Retina (tissue), 1 donor: ENCODE measurements around the gene TENM3.
A peak's percentile ranks its signal among the peaks of the same experiment; 100 is the strongest.

ENCODE experiments used
- DNase-seq: peaks from one replicate; pipeline ENCODE4 v3.0.0-alpha.2; 2016

TENM3 gene

GRCh38 chr4:182411391-182411790, 168.2 kb downstream of the TENM3 start:
- no peak for DNase-seq

DNA sequence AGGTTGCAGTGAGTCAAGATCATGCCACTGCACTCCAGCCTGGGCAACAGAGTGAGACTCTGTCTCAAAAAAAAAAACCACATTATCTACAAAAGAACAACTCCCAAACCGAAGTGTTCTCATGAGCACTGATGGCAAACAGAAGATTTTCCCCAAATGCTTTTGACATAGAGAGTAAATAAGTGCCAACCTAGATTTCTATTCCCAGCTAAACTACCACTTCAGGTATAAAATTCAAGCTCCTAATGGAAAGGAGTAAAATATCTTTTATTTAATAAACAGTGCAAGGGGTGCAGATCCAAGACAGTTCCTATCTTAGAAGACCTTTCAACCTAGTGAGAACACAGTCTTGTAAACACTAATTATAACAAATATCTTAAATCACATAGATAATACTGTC, 170.3 kb downstream of the TENM3 start:
- DNase-seq, result no peak

- DNase-seq, result no peak
Measured at GRCh38 chr4:182415116-182415515, 171.9 kb downstream of the TENM3 start.

DNA sequence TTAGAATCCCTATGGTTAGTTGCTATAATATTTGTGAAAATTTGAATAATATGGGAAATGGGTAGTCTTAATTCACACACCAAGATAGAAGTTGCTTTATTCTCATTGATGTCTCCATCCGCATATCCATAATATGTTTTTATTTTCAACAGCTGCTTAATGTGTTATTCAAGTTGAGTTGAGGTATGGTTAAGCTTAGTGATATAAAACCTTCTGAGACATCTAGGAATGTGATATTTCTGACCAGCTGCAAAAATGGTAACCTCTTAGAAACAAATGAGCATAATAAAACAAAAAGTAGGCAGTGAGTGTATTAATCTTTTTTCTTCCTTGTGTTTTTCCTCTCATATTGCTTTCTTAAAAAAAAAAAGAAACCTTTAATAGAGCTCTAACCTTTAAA, 172.9 kb downstream of the TENM3 start:
- DNase-seq, result no peak

GRCh38 chr4:182418054-182418734, 175.0 kb downstream of the TENM3 start:
- no peak for DNase-seq

- peak; percentile 28 for DNase-seq
Measured at GRCh38 chr4:182420189-182420588, 177.0 kb downstream of the TENM3 start.

DNA sequence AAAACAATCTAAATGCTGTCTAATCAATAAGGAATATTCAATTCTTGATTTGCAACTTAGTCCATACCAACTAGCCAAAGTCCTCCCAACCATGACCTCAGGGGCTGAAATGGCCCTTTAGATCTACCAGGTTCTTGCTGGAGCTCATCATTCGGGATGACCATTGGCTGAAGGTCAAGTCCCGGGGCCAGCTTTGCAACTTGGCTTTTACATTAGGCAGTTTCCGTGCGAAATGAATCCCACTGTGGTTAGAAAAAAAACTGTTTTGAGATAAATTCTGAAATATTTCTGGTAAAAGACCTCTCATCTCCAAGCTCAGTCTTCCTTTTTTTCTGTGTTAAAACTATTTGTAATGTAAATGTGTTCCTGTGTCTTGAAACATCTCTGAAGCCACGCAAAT, 178.6 kb downstream of the TENM3 start:
- no peak for DNase-seq

- no peak for DNase-seq
Measured at GRCh38 chr4:182425302-182425701, 182.1 kb downstream of the TENM3 start.

GRCh38 chr4:182426901-182427300, 183.7 kb downstream of the TENM3 start:
- DNase-seq, result no peak

GRCh38 chr4:182427554-182427953, 184.4 kb downstream of the TENM3 start:
- no peak for DNase-seq

GRCh38 chr4:182429896-182430295, 186.7 kb downstream of the TENM3 start:
- DNase-seq, result no peak

DNA sequence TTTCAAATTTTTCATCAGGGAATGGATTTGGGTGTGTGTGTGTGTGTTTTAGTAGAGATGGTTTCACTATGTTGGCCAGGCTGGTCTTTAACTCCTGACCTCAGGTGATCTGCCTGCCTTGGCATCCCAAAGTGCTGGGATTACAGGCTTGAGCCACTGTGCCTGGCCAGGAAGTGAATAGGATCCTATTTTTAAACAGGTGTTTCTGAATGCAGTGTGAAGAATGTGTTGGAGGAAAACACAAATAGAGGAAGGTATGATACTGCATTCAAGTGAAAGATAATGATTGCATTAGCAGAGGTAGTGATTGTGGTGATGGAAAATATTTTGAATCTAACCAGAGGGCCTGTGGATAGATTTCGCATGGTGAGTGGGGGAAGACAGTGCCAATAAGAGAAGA, 189.6 kb downstream of the TENM3 start:
- DNase-seq, result no peak

GRCh38 chr4:182434720-182435119, 191.5 kb downstream of the TENM3 start:
- no peak for DNase-seq

GRCh38 chr4:182435401-182435800, 192.2 kb downstream of the TENM3 start:
- no peak for DNase-seq

DNA sequence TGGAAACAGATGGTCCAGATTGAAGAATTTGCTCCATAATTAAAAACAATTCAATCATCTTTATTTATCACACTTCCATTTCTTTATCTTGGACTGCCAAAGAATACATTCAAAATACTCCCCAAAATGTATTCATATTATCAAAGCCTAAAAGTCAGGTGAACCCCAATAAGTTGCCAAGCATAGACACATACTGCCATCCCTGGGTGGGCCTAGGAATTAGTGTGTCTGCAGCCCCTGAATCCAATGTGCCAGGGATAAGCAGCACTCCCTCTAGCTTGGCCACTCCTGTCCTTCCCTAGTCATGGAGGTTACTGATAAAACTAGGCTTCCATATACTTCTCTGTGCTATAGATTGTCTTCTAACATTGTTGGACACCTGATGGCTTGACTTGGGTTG, 199.9 kb downstream of the TENM3 start:
- no peak for DNase-seq

DNA sequence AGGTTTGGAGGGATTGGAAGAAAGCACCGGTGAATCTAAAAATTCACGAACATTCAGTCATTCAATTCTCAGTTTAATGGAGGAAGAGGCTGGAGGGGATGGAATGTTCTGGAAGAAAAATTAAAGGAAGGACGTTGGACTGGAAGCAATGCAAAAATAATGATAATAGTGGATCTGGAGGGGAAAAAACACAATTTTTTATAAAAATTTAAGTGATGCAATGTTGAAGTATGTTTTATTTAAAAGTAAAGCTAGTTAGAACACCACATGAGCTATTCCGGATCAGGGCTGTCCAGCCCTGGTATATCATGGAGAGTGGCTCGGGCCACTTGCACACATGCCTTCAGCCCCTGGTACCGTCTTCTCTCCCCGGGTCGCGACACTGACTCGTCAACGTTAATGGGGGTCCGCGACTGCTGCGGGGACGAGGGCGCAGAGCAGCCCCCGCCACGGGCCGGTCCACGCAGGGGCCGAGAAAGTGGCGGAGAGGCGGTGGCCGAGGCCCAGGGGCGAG, 204.6 kb downstream of the TENM3 start:
- DNase-seq, result peak; percentile 72

- DNase-seq, result peak; percentile 87
Measured at GRCh38 chr4:182448281-182449151, 205.3 kb downstream of the TENM3 start.

DNA sequence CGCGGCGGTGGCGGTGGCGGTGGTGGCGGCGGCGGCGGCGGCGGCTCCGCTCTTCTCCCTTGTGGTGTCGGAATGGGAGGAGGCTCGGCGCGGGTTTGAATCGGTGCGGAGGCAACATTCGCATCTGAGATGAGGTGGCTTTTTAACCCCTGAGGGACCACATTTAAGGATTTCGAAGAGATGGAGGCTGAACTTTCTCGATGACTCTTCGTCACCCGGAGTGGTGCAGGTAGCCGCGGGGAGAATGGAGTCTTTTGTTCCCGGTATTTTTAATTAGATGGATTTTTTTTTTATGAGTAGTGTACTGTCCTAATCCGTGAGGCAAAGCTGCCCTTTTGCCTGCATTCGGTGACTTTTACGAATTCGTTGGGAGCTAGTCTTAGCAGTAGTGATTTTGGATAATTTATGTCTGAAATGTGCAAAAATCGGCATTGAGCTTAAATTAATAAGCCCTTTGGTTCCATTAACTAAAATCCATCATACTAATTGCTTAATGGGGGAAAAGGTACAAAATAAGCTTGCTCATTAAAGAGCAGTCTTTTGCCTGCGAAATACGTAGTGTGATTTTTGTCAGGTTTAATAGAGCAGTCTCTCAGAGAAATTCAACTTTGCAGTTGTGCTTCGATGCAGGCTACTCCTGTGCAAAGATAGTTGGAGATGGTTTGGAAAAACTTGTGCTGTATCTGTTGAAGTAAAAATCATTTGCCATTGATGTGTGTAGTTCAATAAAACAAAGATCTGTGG, 206.2 kb downstream of the TENM3 start:
- DNase-seq, result peak; percentile 73

DNA sequence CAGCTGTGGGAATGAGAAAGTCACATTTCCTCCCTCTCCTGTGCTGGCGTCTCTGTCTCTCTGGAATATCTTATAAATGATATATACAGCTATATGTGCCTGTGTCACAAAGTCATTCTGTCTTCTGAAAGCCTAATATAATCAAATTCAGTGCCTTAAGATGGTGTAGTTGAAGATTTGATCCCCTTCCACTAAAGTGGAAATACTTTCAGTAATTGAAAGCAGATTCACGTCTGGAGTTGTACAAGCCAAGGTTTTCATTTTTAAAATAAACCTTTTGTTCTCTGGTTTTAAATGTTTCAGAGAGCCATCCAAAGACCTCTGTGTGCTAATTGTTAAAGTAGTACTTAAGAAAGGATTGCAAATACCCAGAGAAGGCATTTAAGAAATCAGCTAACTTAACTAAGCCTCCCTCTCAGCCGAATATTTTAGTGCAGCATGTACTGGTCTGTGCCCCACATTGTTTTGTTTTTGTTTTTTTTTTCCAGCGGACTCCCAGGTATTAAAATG, 206.8 kb downstream of the TENM3 start:
- DNase-seq, result peak; percentile 34

DNA sequence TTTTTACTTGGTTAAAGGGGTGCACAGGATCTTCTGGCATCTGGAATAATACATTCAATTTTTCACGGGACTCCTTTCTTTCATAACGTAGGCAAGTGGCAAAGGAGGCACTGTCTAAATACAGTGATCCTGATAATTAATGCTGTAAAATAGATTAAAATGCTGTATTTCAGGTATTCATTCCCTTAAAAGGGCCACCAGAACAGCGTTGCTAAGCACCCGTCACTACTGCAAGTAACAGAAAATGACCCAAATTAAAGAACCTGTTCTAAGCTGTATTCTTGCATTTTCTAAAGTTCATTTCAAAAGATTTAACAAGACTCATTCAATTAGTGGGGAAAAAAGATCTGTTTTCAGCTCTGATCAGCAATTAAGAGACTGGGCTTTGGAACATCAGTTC, 208.2 kb downstream of the TENM3 start:
- DNase-seq, result peak; percentile 11

DNA sequence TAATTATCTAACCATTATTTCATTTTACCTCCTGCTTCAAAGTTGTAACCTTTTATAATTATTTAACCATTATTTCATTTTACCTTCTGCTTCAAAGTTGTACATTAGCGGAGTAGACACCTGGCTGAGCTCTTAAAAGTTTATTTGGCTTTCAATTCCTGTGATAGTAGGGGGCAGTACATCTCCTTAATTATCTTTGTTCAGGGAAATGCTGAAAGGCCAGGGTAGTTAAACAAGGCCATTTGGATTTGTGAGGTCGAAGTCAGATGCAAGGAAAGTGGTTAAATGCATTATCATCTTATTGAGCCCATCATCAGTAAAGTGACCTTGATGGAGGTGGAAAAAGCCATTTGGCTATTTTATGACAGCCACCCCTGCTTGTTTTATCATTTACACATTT, 210.6 kb downstream of the TENM3 start:
- no peak for DNase-seq

DNA sequence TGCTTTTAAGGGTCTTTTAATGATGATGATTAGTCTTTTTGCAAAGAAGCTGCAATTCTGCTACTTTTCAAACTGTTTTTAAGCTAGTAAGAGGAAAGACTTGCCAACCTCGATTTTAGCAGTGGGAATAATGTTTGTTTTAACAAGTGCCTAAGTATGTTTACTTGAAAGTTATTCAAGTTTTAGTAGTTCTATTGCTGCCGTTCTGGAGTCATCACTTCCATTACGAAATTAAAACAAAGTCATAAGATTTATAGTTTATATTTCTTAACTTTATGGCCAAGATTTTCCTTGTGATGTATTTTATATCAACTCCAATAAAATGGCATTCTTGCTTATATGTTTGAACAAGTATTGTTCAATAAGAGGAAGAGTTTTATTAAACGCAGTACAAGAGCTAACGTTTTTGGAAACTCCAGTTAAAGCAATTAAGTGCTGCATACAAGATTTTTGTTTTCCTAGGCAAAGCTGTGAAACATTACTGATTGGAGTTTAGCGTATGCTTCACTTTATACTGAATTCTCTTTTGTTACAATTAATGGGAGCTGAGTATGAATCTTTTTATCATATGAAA, 211.3 kb downstream of the TENM3 start:
- no peak for DNase-seq

DNA sequence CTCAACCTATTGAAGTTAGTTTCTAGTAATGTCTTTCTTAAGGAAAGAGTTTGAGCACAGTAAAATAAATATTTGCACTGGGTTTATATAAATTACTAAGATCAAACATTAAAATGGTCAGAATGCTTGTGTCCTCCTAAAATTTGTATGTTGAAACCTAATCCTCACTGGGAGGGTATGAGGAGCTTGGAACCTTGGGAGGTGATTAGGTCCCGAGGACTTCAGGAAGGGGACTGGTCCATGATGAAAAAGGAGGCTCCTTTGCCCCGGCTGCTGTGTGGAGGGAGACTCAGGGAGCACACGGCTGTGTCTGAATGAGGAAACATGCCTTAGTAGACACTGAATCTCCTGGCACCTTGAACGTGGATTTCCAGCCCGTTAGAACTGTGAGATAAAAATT, 221.9 kb downstream of the TENM3 start:
- no peak for DNase-seq
